GM12878 (cell line): ENCODE results near the gene SLC6A16. TPM values are rescaled to one million over a fixed set of nuclear protein-coding genes. Genes with fewer than 3 reads are reported as not detected.

Source experiments
- CEBPB ChIP-seq, 2 experiments: fragments of 150-350 bp in 1 of 2; IDR thresholded peaks; 2 replicates each; pipeline ENCODE4 v1.6.1; 2012 to 2014; ENCODE audit warnings: low read depth in 2 of 2, low read length in 2 of 2, borderline replicate concordance in 1 of 2, inconsistent platforms in 1 of 2
- GABPA ChIP-seq: IDR thresholded peaks from 2 replicates; pipeline ENCODE4 v1.6.1; 2014; ENCODE audit warnings: antibody characterized with exemption, low read depth, mild to moderate bottlenecking, inconsistent platforms
- KAT2A ChIP-seq: conservative IDR thresholded peaks from 2 replicates; pipeline ENCODE4 v1.6.1; 2011; ENCODE audit warnings: low read depth, low read length; ENCODE audit not compliant: control insufficient read depth
- KLF5 ChIP-seq: fragments of 450-650 bp; IDR thresholded peaks from 2 replicates; pipeline ENCODE4 v1.6.1; 2014; ENCODE audit warnings: mild to moderate bottlenecking; ENCODE audit not compliant: partially characterized antibody
- NFYA ChIP-seq: IDR thresholded peaks from 2 replicates; pipeline ENCODE4 v1.6.1; 2011; ENCODE audit warnings: low read depth, mild to moderate bottlenecking, low read length, improper control_type of control experiment, borderline replicate concordance
- SMC3 ChIP-seq: IDR thresholded peaks from 2 replicates; pipeline ENCODE4 v1.6.1; 2011; ENCODE audit warnings: low read length, improper control_type of control experiment, borderline replicate concordance
- STAT1 ChIP-seq: fragments of 450-650 bp; conservative IDR thresholded peaks from 2 replicates; pipeline ENCODE4 v1.6.1; 2014; ENCODE audit warnings: antibody characterized with exemption, mild to moderate bottlenecking
- SUZ12 ChIP-seq: fragments of 200-600 bp; sonication (generic); IDR thresholded peaks from one replicate; pipeline ENCODE4 v1.6.1; 2018; ENCODE audit warnings: antibody characterized with exemption, mild to moderate bottlenecking; ENCODE audit not compliant: unreplicated experiment
- polyA plus RNA-seq, 11 experiments: library from polyadenylated mRNA; depleted of rRNA in 4 of 11; unstranded in 6 of 11; stranded (reverse) in 5 of 11; fragments of >200 nt; fragmentation: Nextera tagmentation in 4 of 11; fragmentation: Illumina TruSeq in 1 of 11; extraction: Ambion mirVana in 4 of 11; extraction: Trizol in 1 of 11; gene quantifications; 1 replicate in 1 of 11; 2 replicates in 10 of 11; pipeline versions ENCODE4 v1.2.1 to v1.2.3, GENCODE V29; 2011 to 2016; ENCODE audit warnings: inconsistent platforms in 2 of 11, missing spikeins in 2 of 11, low read depth in 1 of 11
- total RNA-seq, 4 experiments: library from RNA; depleted of rRNA in 3 of 4; stranded (reverse); fragments of >200 nt in 3 of 4; fragmentation: Illumina TruSeq in 1 of 4; extraction: Trizol in 1 of 4; gene quantifications; 2 replicates each; pipeline versions ENCODE4 v1.2.1 to v1.2.3, GENCODE V29; 2013 to 2021
- TF ChIP-seq, protein P1 (sequence below): fragments of 450-650 bp; formaldehyde crosslinking; IDR thresholded peaks from 2 replicates; pipeline ENCODE4 v1.4.0; 2020; ENCODE audit warnings: mild to moderate bottlenecking, moderate library complexity
- TF ChIP-seq, protein P2 (sequence below): IDR thresholded peaks from 2 replicates; pipeline ENCODE4 v1.6.1; 2011; ENCODE audit warnings: borderline replicate concordance, low read depth, mild to moderate bottlenecking, moderate library complexity, mixed read lengths, low read length; ENCODE audit not compliant: insufficient read depth; ENCODE audit errors: extremely low read length
- TF ChIP-seq, protein P3 (sequence below): fragments of 450-650 bp; IDR thresholded peaks from 2 replicates; pipeline ENCODE4 v1.6.1; 2016; ENCODE audit warnings: mild to moderate bottlenecking, moderate library complexity, borderline replicate concordance
- TF ChIP-seq, protein P4 (sequence below), 3 experiments: IDR thresholded peaks in 2 of 3; conservative IDR thresholded peaks in 1 of 3; 2 replicates each; pipeline ENCODE4 v1.5.1; 2011; ENCODE audit warnings: low read depth in 3 of 3, low read length in 3 of 3, mild to moderate bottlenecking in 3 of 3, control low read depth in 2 of 3, moderate library complexity in 2 of 3, inconsistent platforms in 1 of 3, mixed read lengths in 1 of 3; ENCODE audit not compliant: control insufficient read depth in 2 of 3, insufficient read depth in 1 of 3; ENCODE audit errors: extremely low read depth in 1 of 3
- TF ChIP-seq, protein P5 (sequence below): fragments of 450-650 bp; IDR thresholded peaks from 2 replicates; pipeline ENCODE4 v1.6.1; 2017; ENCODE audit warnings: antibody characterized with exemption, mild to moderate bottlenecking, moderate library complexity

Gene SLC6A16
- total and polyA plus RNA-seq, 10 of the 15 experiments (the other 5 are each of a cell fraction or from before 2014, with no cell fraction given) = 0.23 to 3.2 (median 0.54) TPM

DNA sequence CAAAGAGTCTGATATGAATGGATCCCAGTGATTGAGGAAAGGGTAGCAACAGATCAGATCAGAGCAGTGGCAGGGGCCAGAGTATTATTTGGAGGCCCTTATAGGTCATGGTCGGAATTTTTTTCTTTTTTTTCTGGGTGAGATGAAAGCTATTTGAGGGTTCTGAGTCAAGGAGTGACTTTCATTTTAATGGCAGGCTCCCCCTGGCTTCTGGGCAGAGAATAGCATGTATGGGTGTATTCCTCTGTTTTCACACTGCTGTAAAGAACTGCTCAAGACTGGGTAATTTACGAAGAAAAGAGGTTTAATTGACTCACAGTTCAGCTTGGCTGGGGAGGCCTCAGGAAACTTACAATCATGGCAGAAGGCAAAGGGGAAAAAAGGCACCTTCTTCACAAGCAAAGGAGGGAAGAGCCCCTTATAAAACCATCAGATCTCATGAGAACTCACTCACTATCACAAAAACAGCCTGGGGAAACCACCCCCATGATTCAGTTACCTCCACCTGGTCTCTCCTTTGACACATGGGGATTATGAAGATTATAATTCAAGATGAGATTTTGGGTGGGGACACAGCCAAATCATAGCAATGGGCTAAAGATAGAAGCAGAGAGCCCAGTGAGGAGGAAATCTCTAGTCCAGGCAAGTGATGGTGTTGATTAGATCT, 3.0 kb upstream of the SLC6A16 start (continued):
- TF ChIP-seq, protein P1, sequence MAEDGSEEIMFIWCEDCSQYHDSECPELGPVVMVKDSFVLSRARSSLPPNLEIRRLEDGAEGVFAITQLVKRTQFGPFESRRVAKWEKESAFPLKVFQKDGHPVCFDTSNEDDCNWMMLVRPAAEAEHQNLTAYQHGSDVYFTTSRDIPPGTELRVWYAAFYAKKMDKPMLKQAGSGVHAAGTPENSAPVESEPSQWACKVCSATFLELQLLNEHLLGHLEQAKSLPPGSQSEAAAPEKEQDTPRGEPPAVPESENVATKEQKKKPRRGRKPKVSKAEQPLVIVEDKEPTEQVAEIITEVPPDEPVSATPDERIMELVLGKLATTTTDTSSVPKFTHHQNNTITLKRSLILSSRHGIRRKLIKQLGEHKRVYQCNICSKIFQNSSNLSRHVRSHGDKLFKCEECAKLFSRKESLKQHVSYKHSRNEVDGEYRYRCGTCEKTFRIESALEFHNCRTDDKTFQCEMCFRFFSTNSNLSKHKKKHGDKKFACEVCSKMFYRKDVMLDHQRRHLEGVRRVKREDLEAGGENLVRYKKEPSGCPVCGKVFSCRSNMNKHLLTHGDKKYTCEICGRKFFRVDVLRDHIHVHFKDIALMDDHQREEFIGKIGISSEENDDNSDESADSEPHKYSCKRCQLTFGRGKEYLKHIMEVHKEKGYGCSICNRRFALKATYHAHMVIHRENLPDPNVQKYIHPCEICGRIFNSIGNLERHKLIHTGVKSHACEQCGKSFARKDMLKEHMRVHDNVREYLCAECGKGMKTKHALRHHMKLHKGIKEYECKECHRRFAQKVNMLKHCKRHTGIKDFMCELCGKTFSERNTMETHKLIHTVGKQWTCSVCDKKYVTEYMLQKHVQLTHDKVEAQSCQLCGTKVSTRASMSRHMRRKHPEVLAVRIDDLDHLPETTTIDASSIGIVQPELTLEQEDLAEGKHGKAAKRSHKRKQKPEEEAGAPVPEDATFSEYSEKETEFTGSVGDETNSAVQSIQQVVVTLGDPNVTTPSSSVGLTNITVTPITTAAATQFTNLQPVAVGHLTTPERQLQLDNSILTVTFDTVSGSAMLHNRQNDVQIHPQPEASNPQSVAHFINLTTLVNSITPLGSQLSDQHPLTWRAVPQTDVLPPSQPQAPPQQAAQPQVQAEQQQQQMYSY (CRISPR knock-in tag) = no peak
- TF ChIP-seq NFYA = no peak
- no peak for TF ChIP-seq STAT1
- TF ChIP-seq, protein P2, sequence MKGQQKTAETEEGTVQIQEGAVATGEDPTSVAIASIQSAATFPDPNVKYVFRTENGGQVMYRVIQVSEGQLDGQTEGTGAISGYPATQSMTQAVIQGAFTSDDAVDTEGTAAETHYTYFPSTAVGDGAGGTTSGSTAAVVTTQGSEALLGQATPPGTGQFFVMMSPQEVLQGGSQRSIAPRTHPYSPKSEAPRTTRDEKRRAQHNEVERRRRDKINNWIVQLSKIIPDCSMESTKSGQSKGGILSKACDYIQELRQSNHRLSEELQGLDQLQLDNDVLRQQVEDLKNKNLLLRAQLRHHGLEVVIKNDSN = no peak
- TF ChIP-seq SUZ12 = no peak
- TF ChIP-seq, protein P3, sequence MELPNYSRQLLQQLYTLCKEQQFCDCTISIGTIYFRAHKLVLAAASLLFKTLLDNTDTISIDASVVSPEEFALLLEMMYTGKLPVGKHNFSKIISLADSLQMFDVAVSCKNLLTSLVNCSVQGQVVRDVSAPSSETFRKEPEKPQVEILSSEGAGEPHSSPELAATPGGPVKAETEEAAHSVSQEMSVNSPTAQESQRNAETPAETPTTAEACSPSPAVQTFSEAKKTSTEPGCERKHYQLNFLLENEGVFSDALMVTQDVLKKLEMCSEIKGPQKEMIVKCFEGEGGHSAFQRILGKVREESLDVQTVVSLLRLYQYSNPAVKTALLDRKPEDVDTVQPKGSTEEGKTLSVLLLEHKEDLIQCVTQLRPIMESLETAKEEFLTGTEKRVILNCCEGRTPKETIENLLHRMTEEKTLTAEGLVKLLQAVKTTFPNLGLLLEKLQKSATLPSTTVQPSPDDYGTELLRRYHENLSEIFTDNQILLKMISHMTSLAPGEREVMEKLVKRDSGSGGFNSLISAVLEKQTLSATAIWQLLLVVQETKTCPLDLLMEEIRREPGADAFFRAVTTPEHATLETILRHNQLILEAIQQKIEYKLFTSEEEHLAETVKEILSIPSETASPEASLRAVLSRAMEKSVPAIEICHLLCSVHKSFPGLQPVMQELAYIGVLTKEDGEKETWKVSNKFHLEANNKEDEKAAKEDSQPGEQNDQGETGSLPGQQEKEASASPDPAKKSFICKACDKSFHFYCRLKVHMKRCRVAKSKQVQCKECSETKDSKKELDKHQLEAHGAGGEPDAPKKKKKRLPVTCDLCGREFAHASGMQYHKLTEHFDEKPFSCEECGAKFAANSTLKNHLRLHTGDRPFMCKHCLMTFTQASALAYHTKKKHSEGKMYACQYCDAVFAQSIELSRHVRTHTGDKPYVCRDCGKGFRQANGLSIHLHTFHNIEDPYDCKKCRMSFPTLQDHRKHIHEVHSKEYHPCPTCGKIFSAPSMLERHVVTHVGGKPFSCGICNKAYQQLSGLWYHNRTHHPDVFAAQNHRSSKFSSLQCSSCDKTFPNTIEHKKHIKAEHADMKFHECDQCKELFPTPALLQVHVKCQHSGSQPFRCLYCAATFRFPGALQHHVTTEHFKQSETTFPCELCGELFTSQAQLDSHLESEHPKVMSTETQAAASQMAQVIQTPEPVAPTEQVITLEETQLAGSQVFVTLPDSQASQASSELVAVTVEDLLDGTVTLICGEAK = no peak
- no peak for TF ChIP-seq KAT2A
- TF ChIP-seq KLF5 = no peak
- TF ChIP-seq GABPA = no peak
- peak; percentile 36; the same call in 1 of the 2 replicates for TF ChIP-seq SMC3
- TF ChIP-seq, protein P4, sequence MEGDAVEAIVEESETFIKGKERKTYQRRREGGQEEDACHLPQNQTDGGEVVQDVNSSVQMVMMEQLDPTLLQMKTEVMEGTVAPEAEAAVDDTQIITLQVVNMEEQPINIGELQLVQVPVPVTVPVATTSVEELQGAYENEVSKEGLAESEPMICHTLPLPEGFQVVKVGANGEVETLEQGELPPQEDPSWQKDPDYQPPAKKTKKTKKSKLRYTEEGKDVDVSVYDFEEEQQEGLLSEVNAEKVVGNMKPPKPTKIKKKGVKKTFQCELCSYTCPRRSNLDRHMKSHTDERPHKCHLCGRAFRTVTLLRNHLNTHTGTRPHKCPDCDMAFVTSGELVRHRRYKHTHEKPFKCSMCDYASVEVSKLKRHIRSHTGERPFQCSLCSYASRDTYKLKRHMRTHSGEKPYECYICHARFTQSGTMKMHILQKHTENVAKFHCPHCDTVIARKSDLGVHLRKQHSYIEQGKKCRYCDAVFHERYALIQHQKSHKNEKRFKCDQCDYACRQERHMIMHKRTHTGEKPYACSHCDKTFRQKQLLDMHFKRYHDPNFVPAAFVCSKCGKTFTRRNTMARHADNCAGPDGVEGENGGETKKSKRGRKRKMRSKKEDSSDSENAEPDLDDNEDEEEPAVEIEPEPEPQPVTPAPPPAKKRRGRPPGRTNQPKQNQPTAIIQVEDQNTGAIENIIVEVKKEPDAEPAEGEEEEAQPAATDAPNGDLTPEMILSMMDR (IDR thresholded peaks at IDR 0.05 in 2 of 3, conservative IDR thresholded peaks at IDR 0.05 in 1 of 3; ENCODE audit: control insufficient read depth in 2 of 3, extremely low read depth in 1 of 3, insufficient read depth in 1 of 3, low read depth in 3 of 3, low read length in 3 of 3) = peak; percentile 45 to 69 (median 63)
- TF ChIP-seq CEBPB (IDR thresholded peaks at IDR 0.05; ENCODE audit: borderline replicate concordance in 1 of 2, low read depth in 2 of 2, low read length in 2 of 2) = no peak
- TF ChIP-seq, protein P5, sequence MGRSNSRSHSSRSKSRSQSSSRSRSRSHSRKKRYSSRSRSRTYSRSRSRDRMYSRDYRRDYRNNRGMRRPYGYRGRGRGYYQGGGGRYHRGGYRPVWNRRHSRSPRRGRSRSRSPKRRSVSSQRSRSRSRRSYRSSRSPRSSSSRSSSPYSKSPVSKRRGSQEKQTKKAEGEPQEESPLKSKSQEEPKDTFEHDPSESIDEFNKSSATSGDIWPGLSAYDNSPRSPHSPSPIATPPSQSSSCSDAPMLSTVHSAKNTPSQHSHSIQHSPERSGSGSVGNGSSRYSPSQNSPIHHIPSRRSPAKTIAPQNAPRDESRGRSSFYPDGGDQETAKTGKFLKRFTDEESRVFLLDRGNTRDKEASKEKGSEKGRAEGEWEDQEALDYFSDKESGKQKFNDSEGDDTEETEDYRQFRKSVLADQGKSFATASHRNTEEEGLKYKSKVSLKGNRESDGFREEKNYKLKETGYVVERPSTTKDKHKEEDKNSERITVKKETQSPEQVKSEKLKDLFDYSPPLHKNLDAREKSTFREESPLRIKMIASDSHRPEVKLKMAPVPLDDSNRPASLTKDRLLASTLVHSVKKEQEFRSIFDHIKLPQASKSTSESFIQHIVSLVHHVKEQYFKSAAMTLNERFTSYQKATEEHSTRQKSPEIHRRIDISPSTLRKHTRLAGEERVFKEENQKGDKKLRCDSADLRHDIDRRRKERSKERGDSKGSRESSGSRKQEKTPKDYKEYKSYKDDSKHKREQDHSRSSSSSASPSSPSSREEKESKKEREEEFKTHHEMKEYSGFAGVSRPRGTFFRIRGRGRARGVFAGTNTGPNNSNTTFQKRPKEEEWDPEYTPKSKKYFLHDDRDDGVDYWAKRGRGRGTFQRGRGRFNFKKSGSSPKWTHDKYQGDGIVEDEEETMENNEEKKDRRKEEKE = no peak
